ENCODE results near the gene KNSTRN. TPM values are rescaled to one million over a fixed set of nuclear protein-coding genes. Genes with fewer than 3 reads are reported as not detected.
A peak's percentile ranks its signal among the peaks of the same experiment; 100 is the strongest.

Gene KNSTRN
- total and polyA plus RNA-seq, 2 donors (not counting 1 experiment from before 2014, with no cell fraction given) = 22.5 to 30.9 TPM

- no peak overlapping the region for H2AFZ ChIP-seq (ENCODE audit: low read length)
- H3K9me3 ChIP-seq (ENCODE audit: control insufficient read depth, insufficient read depth, low read depth, low read length) = no peaks in the 10 kb centered on the region
- H3K79me2 ChIP-seq (ENCODE audit: control insufficient read depth, insufficient read depth, low read length) = no peaks in the 10 kb centered on the region
- TF ChIP-seq EZH2 (IDR thresholded peaks at IDR 0.05; ENCODE audit: low read length, missing control alignments) = no peak
- TF ChIP-seq, protein P1, sequence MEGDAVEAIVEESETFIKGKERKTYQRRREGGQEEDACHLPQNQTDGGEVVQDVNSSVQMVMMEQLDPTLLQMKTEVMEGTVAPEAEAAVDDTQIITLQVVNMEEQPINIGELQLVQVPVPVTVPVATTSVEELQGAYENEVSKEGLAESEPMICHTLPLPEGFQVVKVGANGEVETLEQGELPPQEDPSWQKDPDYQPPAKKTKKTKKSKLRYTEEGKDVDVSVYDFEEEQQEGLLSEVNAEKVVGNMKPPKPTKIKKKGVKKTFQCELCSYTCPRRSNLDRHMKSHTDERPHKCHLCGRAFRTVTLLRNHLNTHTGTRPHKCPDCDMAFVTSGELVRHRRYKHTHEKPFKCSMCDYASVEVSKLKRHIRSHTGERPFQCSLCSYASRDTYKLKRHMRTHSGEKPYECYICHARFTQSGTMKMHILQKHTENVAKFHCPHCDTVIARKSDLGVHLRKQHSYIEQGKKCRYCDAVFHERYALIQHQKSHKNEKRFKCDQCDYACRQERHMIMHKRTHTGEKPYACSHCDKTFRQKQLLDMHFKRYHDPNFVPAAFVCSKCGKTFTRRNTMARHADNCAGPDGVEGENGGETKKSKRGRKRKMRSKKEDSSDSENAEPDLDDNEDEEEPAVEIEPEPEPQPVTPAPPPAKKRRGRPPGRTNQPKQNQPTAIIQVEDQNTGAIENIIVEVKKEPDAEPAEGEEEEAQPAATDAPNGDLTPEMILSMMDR (conservative IDR thresholded peaks at IDR 0.05 in 1 of 2, IDR thresholded peaks at IDR 0.05 in 1 of 2; ENCODE audit: low read depth in 1 of 2, low read length in 2 of 2) = no peak
- H3K4me2 ChIP-seq (ENCODE audit: extremely low read depth, insufficient read depth, low read length) = no peak overlapping the region
- no peak overlapping the region for H3K4me3 ChIP-seq (replicated peaks in 1 of 4; ENCODE audit: control extremely low read depth in 1 of 4, insufficient read depth in 1 of 4, low read depth in 3 of 4, low read length in 4 of 4)
- no peaks in the 10 kb centered on the region for H3K4me1 ChIP-seq (ENCODE audit: control insufficient read depth, extremely low read depth, insufficient read depth, low read length)
- no peaks in the 10 kb centered on the region for H4K20me1 ChIP-seq (ENCODE audit: control insufficient read depth, extremely low read depth, insufficient read depth, low read length)
- peaks cover 3% of the 10 kb centered on the region for H3K36me3 ChIP-seq (ENCODE audit: control insufficient read depth, insufficient read depth, low read length)
- no peak overlapping the region for H3K27ac ChIP-seq (ENCODE audit: insufficient read depth, low read length)
- no peak overlapping the region for H3K9ac ChIP-seq (ENCODE audit: insufficient read depth, low read length)
- H3K27me3 ChIP-seq (ENCODE audit: control insufficient read depth, insufficient read depth, low read length) = no peaks in the 10 kb centered on the region
- DNase-seq (ENCODE audit: low read depth in 2 of 2) = no peak
Observed at GRCh38 chr15:40420793-40421192, 38.3 kb downstream of the KNSTRN start.

DNA sequence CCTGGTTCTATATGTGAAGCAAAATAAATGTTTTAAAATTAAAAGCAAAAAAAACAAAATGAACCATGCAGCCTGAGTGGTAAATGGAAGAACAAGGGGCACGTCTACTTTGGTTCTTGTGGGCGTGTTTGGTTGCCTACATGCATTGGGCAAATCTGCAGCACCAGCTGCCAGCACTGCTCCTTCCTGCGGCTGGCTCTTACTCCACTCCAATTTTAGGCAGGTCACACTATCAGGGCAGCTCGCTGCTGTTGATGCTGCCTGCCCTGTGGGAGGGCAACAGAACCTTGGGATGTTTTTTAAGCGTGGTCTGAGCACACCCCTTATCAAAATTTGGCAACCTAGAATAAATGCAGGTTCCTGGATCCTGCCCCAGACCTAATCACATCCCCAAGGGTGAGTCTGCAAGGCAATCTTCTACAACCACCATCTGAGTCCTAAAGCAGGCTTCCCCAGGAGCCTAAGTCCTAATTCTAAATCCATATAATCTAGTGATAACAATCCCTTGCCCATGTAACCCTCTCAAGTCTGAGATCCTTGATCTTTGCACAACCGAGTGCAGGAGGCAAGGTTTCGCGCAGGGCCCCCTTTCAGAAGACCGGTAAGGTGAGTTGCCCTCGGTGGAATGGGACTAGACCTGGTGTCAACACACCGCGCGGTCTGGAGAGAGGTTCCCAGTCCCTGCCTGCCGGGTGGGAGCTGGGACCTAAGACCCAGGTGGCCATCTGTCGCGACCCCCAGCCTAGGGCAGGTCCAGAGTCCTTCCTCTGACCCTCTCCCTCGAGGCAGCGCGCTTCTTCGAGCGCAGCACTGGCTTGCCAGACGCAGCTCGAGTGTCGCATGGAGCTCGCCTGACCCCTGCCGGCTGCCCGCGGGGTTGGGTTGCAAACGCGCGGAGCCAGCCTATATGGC is 39.0 kb downstream of the KNSTRN start:
- Histone ChIP-seq H3K4me2 (ENCODE audit: extremely low read depth, insufficient read depth, low read length) (peak overlapping the region; percentile 41), H2AFZ (ENCODE audit: low read length) (no peak overlapping the region), H3K9me3 (ENCODE audit: control insufficient read depth, insufficient read depth, low read depth, low read length) (no peaks in the 10 kb centered on the region), H4K20me1 (ENCODE audit: control insufficient read depth, extremely low read depth, insufficient read depth, low read length) (no peaks in the 10 kb centered on the region), H3K36me3 (ENCODE audit: control insufficient read depth, insufficient read depth, low read length) (no peaks in the 10 kb centered on the region), H3K27me3 (ENCODE audit: control insufficient read depth, insufficient read depth, low read length) (no peaks in the 10 kb centered on the region), H3K9ac (ENCODE audit: insufficient read depth, low read length) (no peak overlapping the region), H3K27ac (ENCODE audit: insufficient read depth, low read length) (no peak overlapping the region), H3K4me3 (replicated peaks in 1 of 4; ENCODE audit: control extremely low read depth in 1 of 4, insufficient read depth in 1 of 4, low read depth in 3 of 4, low read length in 4 of 4) (no peak overlapping the region), H3K4me1 (ENCODE audit: control insufficient read depth, extremely low read depth, insufficient read depth, low read length) (no peaks in the 10 kb centered on the region), H3K79me2 (ENCODE audit: control insufficient read depth, insufficient read depth, low read length) (no peaks in the 10 kb centered on the region)
- DNase-seq (ENCODE audit: low read depth in 2 of 2) = peak; percentile 44 to 66
- TF ChIP-seq EZH2 (IDR thresholded peaks at IDR 0.05; ENCODE audit: low read length, missing control alignments) = no peak
- TF ChIP-seq, protein P1 (conservative IDR thresholded peaks at IDR 0.05 in 1 of 2, IDR thresholded peaks at IDR 0.05 in 1 of 2; ENCODE audit: low read depth in 1 of 2, low read length in 2 of 2) = peak; percentile 87 to 97

GRCh38 chr15:40424483-40425115 is 42.1 kb downstream of the KNSTRN start:
- no peaks in the 10 kb centered on the region for H3K9me3 ChIP-seq (ENCODE audit: control insufficient read depth, insufficient read depth, low read depth, low read length)
- H2AFZ ChIP-seq (ENCODE audit: low read length) = no peak overlapping the region
- no peak overlapping the region for H3K4me2 ChIP-seq (ENCODE audit: extremely low read depth, insufficient read depth, low read length)
- no peak overlapping the region for H3K9ac ChIP-seq (ENCODE audit: insufficient read depth, low read length)
- H3K27me3 ChIP-seq (ENCODE audit: control insufficient read depth, insufficient read depth, low read length) = peaks cover 9% of the 10 kb centered on the region
- DNase-seq (ENCODE audit: low read depth in 2 of 2) = no peak
- no peak for TF ChIP-seq EZH2 (IDR thresholded peaks at IDR 0.05; ENCODE audit: low read length, missing control alignments)
- TF ChIP-seq, protein P1 (conservative IDR thresholded peaks at IDR 0.05 in 1 of 2, IDR thresholded peaks at IDR 0.05 in 1 of 2; ENCODE audit: low read depth in 1 of 2, low read length in 2 of 2) = no peak
- no peaks in the 10 kb centered on the region for H3K4me1 ChIP-seq (ENCODE audit: control insufficient read depth, extremely low read depth, insufficient read depth, low read length)
- no peak overlapping the region for H3K4me3 ChIP-seq (replicated peaks in 1 of 4; ENCODE audit: control extremely low read depth in 1 of 4, insufficient read depth in 1 of 4, low read depth in 3 of 4, low read length in 4 of 4)
- H4K20me1 ChIP-seq (ENCODE audit: control insufficient read depth, extremely low read depth, insufficient read depth, low read length) = no peaks in the 10 kb centered on the region
- no peaks in the 10 kb centered on the region for H3K36me3 ChIP-seq (ENCODE audit: control insufficient read depth, insufficient read depth, low read length)
- H3K79me2 ChIP-seq (ENCODE audit: control insufficient read depth, insufficient read depth, low read length) = no peaks in the 10 kb centered on the region
- H3K27ac ChIP-seq (ENCODE audit: insufficient read depth, low read length) = no peak overlapping the region
